GDM1 (cell line): Measurements from ENCODE around the gene ARHGAP28.

ENCODE experiments used
- DNase-seq: peaks from one replicate; lab custom pipeline; 2025; lab: John Stamatoyannopoulos, UW

The ARHGAP28 gene

DNA sequence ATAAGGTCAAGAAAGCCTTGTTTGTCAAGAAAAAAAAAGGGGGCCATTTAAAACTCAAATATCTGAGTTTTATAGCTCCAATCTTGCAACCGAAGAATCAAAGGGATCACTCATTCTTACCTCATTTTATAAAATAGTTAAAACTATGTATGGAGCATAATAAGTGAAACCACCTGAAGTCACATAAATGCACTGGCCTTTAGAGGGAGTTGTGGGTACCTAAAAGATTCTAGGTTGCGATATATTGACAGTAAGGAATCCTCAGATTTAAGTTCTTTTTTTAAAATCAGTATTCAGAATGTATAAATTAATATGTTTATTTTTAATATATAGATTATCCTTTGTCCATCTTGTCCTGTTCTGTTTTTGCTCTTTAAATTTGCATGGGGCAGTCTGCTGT lies 3.4 kb downstream of the ARHGAP28 start:
- DNase-seq, result no peak

DNA sequence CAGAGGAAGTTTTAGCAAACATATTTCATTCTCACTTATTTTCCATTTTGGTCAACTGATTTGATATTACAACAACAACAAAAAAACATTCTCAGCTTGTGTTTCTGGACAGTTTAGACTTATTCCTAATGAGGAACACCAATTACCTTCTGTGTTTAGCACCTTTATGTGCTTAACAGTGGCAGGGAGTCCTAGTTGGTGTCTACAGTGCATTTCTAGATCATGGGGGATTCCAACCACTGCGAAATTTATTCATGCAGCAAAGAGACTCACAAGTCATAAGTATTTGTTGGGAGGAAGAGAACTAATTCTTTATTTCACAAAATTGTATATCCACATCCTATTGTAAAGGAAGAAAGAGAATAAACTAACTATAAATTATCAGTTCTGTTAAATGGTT lies 4.2 kb downstream of the ARHGAP28 start:
- no peak for DNase-seq

DNA sequence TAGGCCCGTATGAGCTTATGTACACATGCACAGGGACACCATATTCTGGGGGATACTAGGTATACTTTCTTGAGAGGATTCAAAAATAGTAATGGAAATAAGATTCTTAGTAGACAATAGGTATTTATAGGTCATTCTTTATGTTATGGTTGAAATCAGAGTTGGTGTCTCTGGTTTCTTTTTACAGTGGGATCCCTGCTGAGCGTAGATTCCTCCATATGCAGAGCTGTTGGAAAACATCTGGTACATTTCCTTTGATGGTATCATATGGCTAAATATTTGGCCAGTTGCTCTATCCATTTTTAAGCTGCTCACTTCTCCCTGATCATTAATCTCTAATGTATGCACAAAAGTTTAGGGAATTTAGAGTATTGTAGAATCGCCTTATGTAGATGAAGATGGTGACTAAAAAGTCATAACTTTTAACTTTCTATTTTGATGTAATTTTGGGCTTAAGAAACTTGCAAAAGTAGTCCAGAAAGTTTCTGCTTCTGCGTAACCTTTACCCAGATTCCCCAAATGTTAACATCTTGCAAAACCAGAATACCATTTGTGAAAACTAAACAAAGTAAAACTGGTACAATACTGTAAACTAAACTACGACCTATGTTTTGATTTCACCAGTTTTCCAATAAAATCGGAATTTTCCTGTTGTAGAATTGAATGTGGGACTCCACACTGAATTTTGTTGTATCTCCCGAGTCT lies 5.4 kb downstream of the ARHGAP28 start:
- DNase-seq, result no peak

DNA sequence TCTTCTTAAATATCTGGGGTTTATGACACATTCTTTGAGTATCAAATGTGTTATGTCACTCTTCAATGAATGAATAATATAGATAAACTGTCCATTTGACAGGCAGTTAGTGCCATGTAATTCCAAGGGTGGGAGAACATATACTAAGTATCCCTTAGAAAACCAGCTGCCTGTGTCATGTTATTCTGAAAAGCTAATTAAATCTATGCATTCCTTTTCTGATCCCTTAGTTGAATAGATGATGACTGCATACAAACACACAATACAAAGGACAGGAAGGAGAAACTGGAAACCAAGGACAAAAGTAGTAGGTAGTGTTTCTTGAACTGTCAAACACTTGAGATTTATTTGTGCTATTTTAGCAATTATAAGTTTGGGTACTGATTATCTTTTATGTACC lies 8.3 kb downstream of the ARHGAP28 start:
- no peak for DNase-seq

DNA sequence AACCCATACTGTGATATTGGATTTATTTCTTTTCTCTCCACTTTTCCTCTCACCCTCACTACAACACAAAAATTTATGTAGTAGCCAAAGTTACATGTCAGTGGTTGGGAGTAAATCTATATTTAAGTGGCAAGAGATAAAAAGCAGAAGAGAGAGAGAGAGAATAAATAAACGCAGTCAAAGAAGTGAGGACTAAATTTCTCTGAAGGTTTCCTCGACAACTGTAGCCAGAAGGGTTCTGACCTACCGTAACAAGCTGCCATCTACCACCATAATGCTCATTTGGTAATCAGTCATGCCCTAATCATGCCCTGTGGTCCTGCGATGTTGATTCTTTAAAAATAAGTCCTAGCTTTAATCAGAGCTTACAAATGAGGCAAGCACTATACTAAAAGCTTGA lies 9.1 kb downstream of the ARHGAP28 start:
- DNase-seq, result no peak

DNA sequence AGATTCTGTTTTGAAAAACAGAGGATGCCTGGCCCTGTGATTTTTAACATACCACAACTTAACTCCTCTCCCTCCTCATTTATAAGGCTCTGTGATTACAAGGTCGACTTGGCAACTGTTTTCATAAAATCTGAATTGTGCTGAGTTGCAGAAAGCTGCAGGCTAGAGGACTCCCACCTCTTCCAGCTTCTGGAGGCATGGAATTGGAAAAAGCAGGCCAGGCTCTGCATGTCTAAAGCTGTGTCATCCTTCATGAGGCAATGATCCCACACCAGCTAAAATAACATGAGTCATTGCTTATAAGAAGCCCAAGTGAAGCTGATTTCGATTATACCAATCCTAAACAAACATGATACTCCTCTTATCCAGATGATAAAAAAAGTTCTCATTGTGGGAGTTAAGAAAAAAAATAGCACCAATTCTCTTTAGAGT lies 11.7 kb downstream of the ARHGAP28 start:
- no peak for DNase-seq

DNA sequence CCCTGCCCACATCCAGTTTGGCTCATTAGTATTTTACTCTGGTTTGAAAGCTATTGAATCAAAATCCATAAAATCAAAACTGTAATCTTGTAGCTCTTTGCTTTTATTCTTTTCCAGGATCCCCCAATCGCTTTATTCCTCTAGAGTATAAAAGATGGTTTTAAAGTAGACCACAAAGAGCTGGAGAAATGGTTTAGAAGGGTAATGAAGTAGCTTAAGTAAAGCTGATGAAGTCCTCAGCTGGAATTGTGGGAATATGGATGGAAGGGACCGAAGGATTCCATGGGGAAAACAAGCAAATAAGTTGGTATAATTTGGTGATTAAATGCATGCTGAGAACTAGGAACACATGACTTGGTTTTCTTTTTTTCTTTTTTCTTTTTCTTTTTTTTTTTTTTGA lies 12.3 kb downstream of the ARHGAP28 start:
- DNase-seq, result no peak

GRCh38 chr18:6743999-6744398 lies 14.5 kb downstream of the ARHGAP28 start:
- no peak for DNase-seq

DNA sequence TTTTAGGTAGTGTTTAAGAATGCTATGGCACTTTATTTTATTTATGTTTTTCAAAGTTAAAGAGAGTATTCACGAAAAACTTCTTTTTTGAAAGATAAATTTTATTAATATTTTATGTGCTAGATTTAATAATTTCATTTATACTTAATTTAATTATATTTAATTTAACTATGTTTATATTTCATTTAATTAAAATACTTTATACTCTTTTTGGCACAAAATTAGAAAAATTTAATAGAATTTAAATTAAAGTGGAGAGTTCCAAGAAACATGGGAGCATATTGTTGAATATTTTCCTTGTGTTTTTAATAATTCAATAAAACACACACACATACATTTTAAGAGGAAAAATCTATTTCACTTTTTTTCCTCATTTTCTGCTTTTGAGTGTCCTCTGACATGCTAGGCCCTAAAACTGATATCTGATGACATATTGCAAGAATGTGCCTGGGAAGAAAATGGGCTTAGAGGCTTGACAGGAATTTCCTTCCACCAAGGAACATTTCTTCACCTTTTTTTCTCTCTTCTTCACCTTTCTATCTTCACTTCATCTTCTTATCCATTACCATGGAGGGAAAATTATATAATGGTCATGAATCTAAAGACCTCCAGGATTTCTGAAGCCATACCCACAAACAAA lies 15.4 kb downstream of the ARHGAP28 start:
- DNase-seq, result no peak

DNA sequence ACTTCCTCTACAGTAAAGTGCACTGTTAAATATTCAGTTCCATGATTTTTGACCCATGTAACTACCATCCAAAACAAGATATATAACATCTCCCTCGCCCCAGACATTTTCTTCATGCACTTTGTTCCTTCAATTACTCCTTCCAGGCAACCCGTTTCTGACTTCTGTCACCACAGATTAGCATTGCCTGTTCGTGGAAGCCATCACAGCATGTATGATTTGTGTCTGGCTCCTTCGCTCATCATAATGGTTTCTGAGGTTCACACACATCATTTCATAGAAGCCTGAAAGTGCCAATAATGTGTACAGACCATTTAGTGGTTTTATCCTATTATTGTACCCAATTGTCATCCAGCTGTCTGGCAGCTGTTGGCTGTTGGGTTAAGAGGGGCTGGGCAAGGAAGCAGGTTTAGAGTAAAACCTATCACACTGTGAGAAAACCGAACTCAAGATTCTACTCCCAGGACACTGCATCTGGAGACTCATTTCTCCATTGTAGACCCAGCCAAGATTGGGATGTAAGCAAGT lies 16.1 kb downstream of the ARHGAP28 start:
- no peak for DNase-seq

DNA sequence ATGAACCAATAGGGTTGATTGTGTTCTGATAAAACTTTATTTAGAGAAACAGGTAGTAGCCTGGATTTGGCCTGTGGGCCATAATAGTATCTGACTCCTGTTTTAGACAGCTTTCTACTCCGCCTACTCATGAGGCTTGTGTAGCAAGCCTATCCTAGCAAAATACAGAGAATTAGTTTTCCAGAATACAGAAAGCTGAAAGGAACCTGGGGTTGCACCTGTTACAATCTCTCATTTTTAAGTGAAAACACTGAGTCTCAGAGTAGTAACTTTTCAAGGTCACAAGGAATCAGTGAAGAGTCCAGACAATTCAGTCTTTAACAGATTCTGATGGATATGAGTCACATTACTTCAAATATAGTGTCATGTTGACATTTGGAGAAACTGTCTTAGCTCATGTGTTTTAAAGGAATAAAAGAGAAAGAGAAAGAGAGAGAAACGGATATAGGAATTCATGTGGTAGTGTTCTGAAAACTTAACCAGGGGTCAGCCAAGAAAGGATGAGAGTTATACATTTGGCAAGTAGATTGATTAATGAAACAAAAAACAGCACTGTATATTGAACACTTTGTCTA lies 17.0 kb downstream of the ARHGAP28 start:
- no peak for DNase-seq

DNA sequence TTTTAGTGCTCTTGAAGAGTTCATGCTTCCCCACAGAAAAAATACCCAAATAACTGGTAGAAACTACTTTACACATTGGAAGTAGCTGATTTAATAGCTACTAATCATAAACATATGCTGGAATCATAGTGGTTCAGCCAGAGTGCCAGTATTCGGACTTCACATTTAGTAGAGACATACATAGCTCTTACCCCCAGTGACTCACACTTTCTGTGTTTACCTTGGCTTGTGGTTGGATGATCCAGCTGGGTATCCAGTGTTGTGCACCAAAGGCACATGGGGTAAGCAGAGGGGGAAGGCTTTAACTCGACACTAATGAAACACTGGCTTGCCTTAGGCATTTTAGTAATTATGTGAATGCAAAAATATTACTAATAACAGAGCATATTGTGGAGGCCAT lies 18.1 kb downstream of the ARHGAP28 start:
- no peak for DNase-seq

DNA sequence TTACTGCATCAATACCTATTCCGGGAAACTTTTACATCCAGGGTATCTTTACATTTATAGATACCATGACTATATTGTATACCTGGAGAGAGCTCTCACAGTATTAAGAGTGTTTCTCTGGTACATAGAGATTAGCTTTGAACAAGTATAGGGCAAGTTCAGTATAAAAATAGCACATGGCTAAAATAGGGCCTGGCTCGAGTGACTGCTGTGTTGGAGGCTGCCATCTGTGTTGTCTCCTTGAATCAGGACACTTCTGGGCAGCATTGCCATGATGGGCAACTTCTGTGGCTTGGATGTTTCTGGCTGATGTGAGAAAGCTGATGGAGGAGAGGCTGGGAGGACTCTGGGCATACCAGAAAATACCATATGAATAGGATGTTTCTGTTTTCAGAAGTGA lies 18.7 kb downstream of the ARHGAP28 start:
- DNase-seq, result no peak

DNA sequence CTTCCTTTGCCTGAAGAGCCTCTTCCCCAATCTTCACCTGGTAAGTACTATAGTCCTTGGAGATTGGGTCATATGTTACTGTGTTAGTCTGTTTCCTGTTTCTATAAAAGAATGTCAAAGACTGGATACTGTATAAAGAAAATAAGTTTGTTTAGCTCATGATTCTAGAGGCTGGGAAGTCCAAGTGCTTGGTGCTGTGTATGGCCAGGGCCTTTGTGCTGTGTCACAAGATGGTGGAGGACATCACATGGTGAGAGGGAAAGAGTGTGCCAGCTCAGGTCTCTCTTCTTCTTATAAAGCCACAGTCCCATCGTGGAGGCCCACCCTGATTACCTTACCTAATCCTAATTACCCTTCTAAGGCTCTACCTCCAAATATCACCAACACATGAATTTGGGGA lies 20.9 kb downstream of the ARHGAP28 start:
- no peak for DNase-seq

DNA sequence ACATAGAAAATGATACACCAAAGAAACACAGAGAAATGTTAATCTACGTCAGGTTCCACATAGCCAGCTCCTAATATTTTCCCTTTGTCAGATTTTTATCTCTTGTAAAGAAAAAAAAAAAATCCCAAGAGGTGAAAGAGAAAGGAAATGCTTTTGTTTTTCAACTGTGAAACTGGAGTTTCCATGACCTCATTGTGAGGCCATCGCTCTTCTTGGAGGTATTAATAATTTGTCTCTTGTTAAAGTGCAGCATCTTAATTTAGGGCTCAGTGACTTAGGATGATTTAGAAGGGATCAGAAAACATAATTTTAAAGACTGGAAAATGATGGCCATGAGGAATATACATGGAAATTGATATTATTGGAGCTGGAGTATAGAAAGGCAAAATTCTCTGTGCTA lies 21.7 kb downstream of the ARHGAP28 start:
- no peak for DNase-seq

DNA sequence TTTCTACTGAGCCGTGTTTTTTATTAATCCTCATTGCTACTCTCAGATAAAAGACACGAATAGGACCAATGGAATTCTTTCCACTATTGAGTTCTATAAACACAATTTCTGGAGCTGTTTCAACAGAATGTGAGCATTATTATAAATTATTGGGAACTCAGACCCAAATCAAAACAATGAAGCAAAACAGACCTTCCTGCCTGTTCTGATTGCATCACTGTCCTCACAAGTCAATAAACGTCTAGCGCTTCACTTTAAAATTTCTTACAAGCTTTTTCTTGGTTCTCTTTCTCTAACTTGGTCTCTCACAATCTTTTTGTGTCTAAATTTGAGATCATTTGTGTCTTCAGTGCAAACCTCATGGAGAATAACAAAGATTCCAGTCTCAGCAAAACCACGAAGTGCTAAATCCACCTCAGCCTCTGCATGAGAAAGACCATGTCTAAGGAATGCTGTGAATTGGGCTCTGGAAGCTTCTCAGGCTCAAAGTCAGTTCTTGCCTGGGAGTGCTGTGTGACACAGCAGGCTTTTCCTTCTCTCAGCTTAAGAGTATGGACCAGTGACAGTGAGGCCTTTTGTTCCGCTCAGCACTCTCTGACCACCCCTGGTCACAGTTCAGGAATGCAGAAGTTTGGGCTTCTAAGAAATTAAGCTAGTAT lies 22.8 kb downstream of the ARHGAP28 start:
- no peak for DNase-seq

DNA sequence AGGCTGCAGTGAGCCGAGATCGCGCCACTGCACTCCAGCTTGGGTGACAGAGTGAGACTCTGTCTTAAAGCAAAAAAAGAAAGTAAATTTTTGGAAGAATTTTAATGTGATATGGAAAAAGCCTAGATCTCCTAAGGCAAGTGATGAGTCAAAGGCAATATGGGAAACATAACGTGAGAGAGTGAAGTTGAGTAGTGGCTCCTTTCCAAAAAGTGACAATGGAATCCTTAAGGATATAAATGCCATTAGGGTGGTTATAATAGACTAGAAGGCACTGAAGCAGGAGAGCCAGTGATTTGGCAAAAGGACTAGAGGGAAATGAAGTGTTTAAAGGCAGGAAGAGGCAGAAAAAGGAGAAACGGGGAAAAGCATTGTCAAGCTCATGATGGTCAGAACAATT lies 25.6 kb downstream of the ARHGAP28 start:
- DNase-seq, result no peak

DNA sequence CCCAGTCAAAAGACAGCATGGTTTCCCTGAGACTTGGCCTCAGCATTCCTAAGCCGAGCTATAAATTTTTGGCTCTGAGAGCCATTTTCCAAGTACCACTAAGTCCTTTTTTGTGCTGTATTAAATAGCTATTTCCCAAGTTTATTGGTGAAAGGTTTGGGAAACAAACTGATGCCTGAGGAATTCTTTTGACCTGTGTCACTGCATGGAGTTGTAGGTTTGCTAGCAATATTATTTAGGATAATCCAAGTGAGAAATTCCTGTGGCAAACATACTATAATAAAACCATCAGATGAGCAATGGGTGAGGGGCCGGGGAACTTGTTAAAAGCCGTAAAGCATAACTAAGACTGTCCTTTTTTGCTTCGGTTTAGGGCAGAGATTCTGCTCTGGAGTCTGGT lies 28.4 kb downstream of the ARHGAP28 start:
- no peak for DNase-seq

- DNase-seq, result no peak
Observed at GRCh38 chr18:6759579-6759978, 30.1 kb downstream of the ARHGAP28 start.

DNA sequence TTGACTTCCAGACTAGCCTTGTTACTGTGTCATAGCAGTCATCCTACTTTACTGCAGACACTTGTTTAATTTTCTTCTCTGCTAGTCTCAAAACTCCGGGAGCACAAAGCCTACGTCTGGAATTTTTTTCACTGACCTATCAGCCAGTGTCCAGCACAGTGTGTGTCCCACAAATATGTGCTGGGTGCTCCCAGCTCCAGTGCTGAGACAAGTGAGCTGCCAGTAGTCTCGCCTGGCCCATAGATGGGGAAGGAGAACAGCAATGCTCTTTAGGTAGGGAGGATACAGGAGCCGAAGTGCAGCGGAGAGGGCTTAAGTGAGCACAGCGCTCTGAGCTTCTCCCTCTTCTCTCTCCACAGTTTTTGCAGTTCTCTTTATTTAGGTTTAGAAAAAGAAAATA lies 34.0 kb downstream of the ARHGAP28 start:
- no peak for DNase-seq

- no peak for DNase-seq
Observed at GRCh38 chr18:6764382-6764781, 34.9 kb downstream of the ARHGAP28 start.

DNA sequence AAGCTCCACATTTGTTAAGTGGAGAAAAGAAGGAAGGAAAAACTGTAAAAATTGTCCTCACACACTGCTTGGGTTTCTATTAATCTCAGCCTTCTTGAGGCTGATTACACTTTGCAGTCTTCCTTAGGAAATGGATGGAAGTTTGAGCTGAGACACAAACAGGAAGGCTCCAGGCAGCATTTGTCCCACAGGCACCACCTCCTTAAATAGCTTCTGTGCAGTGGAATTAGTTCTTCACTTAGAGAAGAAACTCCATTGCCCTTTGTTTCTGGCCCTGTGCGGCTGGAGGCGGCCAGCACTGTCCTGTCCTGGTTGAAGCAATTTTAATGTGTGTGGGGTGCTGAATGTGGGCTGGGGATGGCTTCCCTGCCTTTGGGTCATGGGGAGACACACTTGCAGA lies 44.3 kb downstream of the ARHGAP28 start:
- DNase-seq, result no peak

DNA sequence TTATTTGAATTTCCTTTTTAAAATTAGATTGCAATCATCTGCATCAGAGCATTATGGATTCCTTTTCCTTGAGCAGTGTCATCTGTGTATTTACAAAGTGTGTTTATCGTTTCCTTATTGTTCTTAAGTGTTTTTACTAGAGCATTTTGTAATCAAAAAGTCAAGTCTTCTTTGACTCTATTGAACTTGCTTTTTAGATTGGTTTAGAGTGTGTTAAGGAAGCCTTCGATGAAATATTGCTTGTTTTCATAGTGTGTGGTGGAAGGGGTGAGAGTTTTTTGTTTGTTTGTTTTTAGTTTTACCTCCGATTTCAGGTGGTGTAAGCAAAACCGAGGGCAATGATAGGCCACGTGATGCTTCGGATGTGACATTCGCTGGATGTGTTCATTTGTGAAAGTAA lies 45.7 kb downstream of the ARHGAP28 start:
- no peak for DNase-seq
